Measurements from ENCODE around the gene SFT2D1.

SFT2D1 gene

GRCh38 chr6:166277892-166278578 is 64.3 kb downstream of the SFT2D1 start:
- no peak for DNase-seq (ENCODE audit: low read depth in 2 of 2)

GRCh38 chr6:166277018-166277417 is 65.3 kb downstream of the SFT2D1 start:
- no peak for DNase-seq (ENCODE audit: low read depth in 2 of 2)

- peak; percentile 49 to 57 for DNase-seq (ENCODE audit: low read depth in 2 of 2)
Observed at GRCh38 chr6:166275714-166276166, 66.6 kb downstream of the SFT2D1 start.

- no peak for DNase-seq (ENCODE audit: low read depth in 2 of 2)
Observed at GRCh38 chr6:166274739-166275370, 67.5 kb downstream of the SFT2D1 start.

GRCh38 chr6:166274163-166274562 is 68.2 kb downstream of the SFT2D1 start:
- DNase-seq (ENCODE audit: low read depth in 2 of 2) = no peak

GRCh38 chr6:166271376-166271765 is 71.0 kb downstream of the SFT2D1 start:
- no peak for DNase-seq (ENCODE audit: low read depth in 2 of 2)

- DNase-seq (ENCODE audit: low read depth in 2 of 2) = no peak
Observed at GRCh38 chr6:166270706-166271375, 71.5 kb downstream of the SFT2D1 start.
